DOHH2 (cell line): ENCODE measurements around the gene FRY.

ENCODE experiments used
- CTCF ChIP-seq: fragments of 200-600 bp; sonication (generic); IDR thresholded peaks from one replicate; pipeline ENCODE4 v1.5.1; 2014; ENCODE audit warnings: antibody characterized with exemption, mild to moderate bottlenecking, low read depth, low read length; ENCODE audit not compliant: poor library complexity, severe bottlenecking
- EZH2phosphoT487 ChIP-seq: fragments of 200-600 bp; sonication (generic); IDR thresholded peaks from 2 replicates; pipeline ENCODE4 v1.6.1; 2017; ENCODE audit warnings: borderline replicate concordance, mild to moderate bottlenecking, antibody characterized with exemption, low read length, moderate library complexity, mixed read lengths

- TF ChIP-seq CTCF (no peak), EZH2phosphoT487 (no peak)
Measured at GRCh38 chr13:32262165-32262564, 230.6 kb downstream of the FRY start.
